ENCODE results near the gene PAK6. TPM values are rescaled to one million over a fixed set of nuclear protein-coding genes. Genes with fewer than 3 reads are reported as not detected.

The PAK6 gene
- total RNA-seq, 1 donor from 2014 or later: 0.26 TPM

GRCh38 chr15:40309344-40309862, 70.5 kb downstream of the PAK6 start:
- DNase-seq (ENCODE audit: low spot score): no peak

- no peak for DNase-seq (ENCODE audit: low spot score)
Observed at GRCh38 chr15:40310001-40310959, 71.4 kb downstream of the PAK6 start.

GRCh38 chr15:40310993-40311392, 72.1 kb downstream of the PAK6 start:
- no peak for DNase-seq (ENCODE audit: low spot score)

GRCh38 chr15:40312370-40313158, 73.7 kb downstream of the PAK6 start:
- no peak for DNase-seq (ENCODE audit: low spot score)

- DNase-seq (ENCODE audit: low spot score): no peak
Observed at GRCh38 chr15:40313531-40314398, 74.9 kb downstream of the PAK6 start.

- DNase-seq (ENCODE audit: low spot score): no peak
Observed at GRCh38 chr15:40314723-40315276, 75.9 kb downstream of the PAK6 start.

- no peak for DNase-seq (ENCODE audit: low spot score)
Observed at GRCh38 chr15:40316931-40317330, 78.1 kb downstream of the PAK6 start.

- DNase-seq (ENCODE audit: low spot score): no peak
Observed at GRCh38 chr15:40317580-40317979, 78.7 kb downstream of the PAK6 start.

GRCh38 chr15:40320409-40320808, 81.5 kb downstream of the PAK6 start:
- peak; percentile 37 for DNase-seq (ENCODE audit: low spot score)

- peak; percentile 9 for DNase-seq (ENCODE audit: low spot score)
Observed at GRCh38 chr15:40320931-40321371, 82.1 kb downstream of the PAK6 start.

GRCh38 chr15:40322531-40323238, 83.8 kb downstream of the PAK6 start:
- DNase-seq (ENCODE audit: low spot score): peak; percentile 82

GRCh38 chr15:40323239-40323952, 84.5 kb downstream of the PAK6 start, which contains the start of gene INAFM2:
INAFM2 (plus strand) TSS chr15:40323692; CDS start chr15:40324056, 364 bp downstream.
- peak; percentile 96 for DNase-seq (ENCODE audit: low spot score)

- DNase-seq (ENCODE audit: low spot score): peak; percentile 90
Observed at GRCh38 chr15:40323953-40324937, 85.4 kb downstream of the PAK6 start.

GRCh38 chr15:40325188-40325587, 86.3 kb downstream of the PAK6 start:
- no peak for DNase-seq (ENCODE audit: low spot score)

- DNase-seq (ENCODE audit: low spot score): no peak
Observed at GRCh38 chr15:40325700-40326099, 86.8 kb downstream of the PAK6 start.

All from mesenteric fat pad (tissue), 1 donor.